ENCODE results near the gene PRMT7.

PRMT7 gene

GRCh38 chr16:68400924-68401460 is 90.2 kb downstream of the PRMT7 start:
- DNase-seq, result no peak
- Histone ChIP-seq H3K4me1 (ENCODE audit: control insufficient read depth in 1 of 2, insufficient read depth in 2 of 2, low read length in 2 of 2) (peaks cover 7 to 9% of the 10 kb centered on the region in 2 experiments), H3K79me2 (ENCODE audit: control insufficient read depth, insufficient read depth, low read length, poor library complexity) (no peaks in the 10 kb centered on the region), H2BK12ac (ENCODE audit: low read length) (no peak overlapping the region), H3K14ac (ENCODE audit: low read length) (no peak overlapping the region), H4K91ac (ENCODE audit: low read depth, low read length) (no peak overlapping the region), H2AFZ (ENCODE audit: insufficient read depth, low read length, poor library complexity) (no peak overlapping the region), H3K9ac (ENCODE audit: low read length) (no peak overlapping the region), H3K27ac (ENCODE audit: low read depth, low read length) (no peak overlapping the region), H2BK120ac (ENCODE audit: insufficient read depth, low read length, poor library complexity) (no peak overlapping the region), H3K4me3 (ENCODE audit: low read depth, low read length) (no peak overlapping the region), H3K18ac (ENCODE audit: low read length) (no peak overlapping the region), H3K9me3 (ENCODE audit: insufficient read depth, low read depth, low read length) (no peaks in the 10 kb centered on the region), H3K27me3 (ENCODE audit: insufficient read depth, low read length) (no peaks in the 10 kb centered on the region), H2AK5ac (ENCODE audit: low read length) (no peak overlapping the region), H4K8ac (ENCODE audit: low read depth, low read length) (no peak overlapping the region), H3K4ac (ENCODE audit: low read depth, low read length) (no peak overlapping the region), H2BK5ac (ENCODE audit: low read depth, low read length, poor library complexity) (no peak overlapping the region), H3K4me2 (ENCODE audit: low read length) (no peak overlapping the region), H3K23ac (ENCODE audit: low read length) (no peak overlapping the region), H3K79me1 (ENCODE audit: low read length) (no peaks in the 10 kb centered on the region), H3K36me3 (ENCODE audit: control insufficient read depth in 1 of 2, insufficient read depth in 2 of 2, low read length in 2 of 2) (no peaks in the 10 kb centered on the region), H4K12ac (ENCODE audit: low read depth, low read length) (no peak overlapping the region)
- 80% methylated on average over 1 of the region's 5 CpGs for WGBS (ENCODE audit: extremely low coverage, insufficient coverage, insufficient read length)

DNA sequence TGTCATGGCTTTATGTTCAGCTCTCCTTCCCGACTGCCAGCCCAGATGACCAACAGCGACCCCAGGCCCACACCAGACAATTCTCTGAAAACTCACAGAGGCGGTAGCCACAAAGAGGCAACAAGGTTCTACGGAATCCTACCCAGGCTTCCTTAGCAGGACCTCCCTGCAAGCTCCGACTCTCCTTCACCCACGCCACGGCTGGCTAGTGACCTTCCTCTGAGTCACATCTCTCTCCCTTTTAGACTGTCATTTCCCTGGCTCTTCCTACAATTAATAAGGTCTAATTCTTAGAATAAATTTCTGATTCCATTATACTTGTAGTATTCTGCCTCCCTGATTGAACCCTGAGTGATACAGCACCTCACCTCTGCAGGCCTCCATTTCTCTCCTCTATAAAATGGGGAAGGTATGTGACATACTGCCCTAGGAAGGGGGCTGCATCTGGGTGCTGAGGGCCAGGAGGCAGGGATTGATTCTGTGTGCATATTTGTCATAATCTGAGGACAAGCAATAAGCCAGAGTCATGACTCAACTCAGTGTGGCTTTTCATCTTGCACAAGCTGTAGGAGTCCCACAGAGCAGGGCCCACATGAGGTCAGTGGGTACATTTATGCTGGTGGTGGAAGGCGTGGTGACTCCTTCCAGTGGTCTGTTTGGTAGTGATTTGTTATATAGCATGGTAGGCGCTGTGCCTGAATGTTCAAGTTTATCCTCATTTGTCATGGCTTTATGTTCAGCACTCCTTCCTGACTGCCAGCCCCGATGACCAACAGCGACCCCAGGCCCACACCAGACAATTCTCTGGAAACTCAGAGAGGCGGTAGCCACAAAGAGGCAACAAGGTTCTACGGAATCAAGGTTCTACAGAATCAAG is 91.3 kb downstream of the PRMT7 start:
- no peak overlapping the region for H3K4me3 ChIP-seq (ENCODE audit: low read depth, low read length)
- H3K79me2 ChIP-seq (ENCODE audit: control insufficient read depth, insufficient read depth, low read length, poor library complexity), result no peaks in the 10 kb centered on the region
- H4K8ac ChIP-seq (ENCODE audit: low read depth, low read length), result no peak overlapping the region

DNA sequence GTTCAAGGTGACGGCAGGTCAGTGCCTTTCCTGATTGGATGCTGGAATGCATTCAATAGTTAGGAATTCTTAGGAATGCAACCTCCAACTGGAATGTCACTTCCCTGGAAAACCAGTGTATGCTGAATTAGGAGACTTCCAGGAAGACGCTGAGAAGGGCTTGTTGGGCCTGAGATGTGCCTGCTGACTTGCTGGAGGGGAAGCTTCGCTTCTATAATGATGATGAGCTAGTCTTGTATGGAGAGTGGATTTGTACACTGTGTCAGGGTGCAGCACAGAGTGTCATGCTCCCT is 91.9 kb downstream of the PRMT7 start:
- Histone ChIP-seq H4K12ac (ENCODE audit: low read depth, low read length) (no peak overlapping the region), H3K4me2 (ENCODE audit: low read length) (no peak overlapping the region), H3K36me3 (ENCODE audit: control insufficient read depth in 1 of 2, insufficient read depth in 2 of 2, low read length in 2 of 2) (no peaks in the 10 kb centered on the region), H3K4ac (ENCODE audit: low read depth, low read length) (no peak overlapping the region), H3K23ac (ENCODE audit: low read length) (no peak overlapping the region), H4K91ac (ENCODE audit: low read depth, low read length) (no peak overlapping the region), H3K4me1 (ENCODE audit: control insufficient read depth in 1 of 2, insufficient read depth in 2 of 2, low read length in 2 of 2) (peaks cover 9 to 17% of the 10 kb centered on the region in 2 experiments), H3K79me2 (ENCODE audit: control insufficient read depth, insufficient read depth, low read length, poor library complexity) (no peaks in the 10 kb centered on the region), H2BK5ac (ENCODE audit: low read depth, low read length, poor library complexity) (no peak overlapping the region), H2AFZ (ENCODE audit: insufficient read depth, low read length, poor library complexity) (no peak overlapping the region), H2BK120ac (ENCODE audit: insufficient read depth, low read length, poor library complexity) (no peak overlapping the region), H3K27me3 (ENCODE audit: insufficient read depth, low read length) (no peaks in the 10 kb centered on the region), H3K18ac (ENCODE audit: low read length) (no peak overlapping the region), H2BK12ac (ENCODE audit: low read length) (no peak overlapping the region), H3K9me3 (ENCODE audit: insufficient read depth, low read depth, low read length) (no peaks in the 10 kb centered on the region), H2AK5ac (ENCODE audit: low read length) (no peak overlapping the region), H3K79me1 (ENCODE audit: low read length) (no peaks in the 10 kb centered on the region), H3K9ac (ENCODE audit: low read length) (no peak overlapping the region), H4K8ac (ENCODE audit: low read depth, low read length) (no peak overlapping the region), H3K27ac (ENCODE audit: low read depth, low read length) (no peak overlapping the region), H3K4me3 (ENCODE audit: low read depth, low read length) (no peak overlapping the region), H3K14ac (ENCODE audit: low read length) (no peak overlapping the region)
- no peak for DNase-seq
- no CpG with 5 or more reads among the region's 3 CpGs for WGBS (ENCODE audit: extremely low coverage, insufficient coverage, insufficient read length)

More for the DNA sequence above, 91.3 kb downstream of the PRMT7 start:
- H2BK12ac ChIP-seq (ENCODE audit: low read length), result no peak overlapping the region
- H3K4me1 ChIP-seq (ENCODE audit: control insufficient read depth in 1 of 2, insufficient read depth in 2 of 2, low read length in 2 of 2), result peaks cover 9 to 17% of the 10 kb centered on the region in 2 experiments
- whole genome bisulfite sequencing (ENCODE audit: extremely low coverage, insufficient coverage, insufficient read length), result no CpG with 5 or more reads among the region's 13 CpGs
- H2BK120ac ChIP-seq (ENCODE audit: insufficient read depth, low read length, poor library complexity), result no peak overlapping the region
- H3K18ac ChIP-seq (ENCODE audit: low read length), result no peak overlapping the region
- no peak overlapping the region for H3K23ac ChIP-seq (ENCODE audit: low read length)
- no peak overlapping the region for H2AK5ac ChIP-seq (ENCODE audit: low read length)
- peak; percentile 92 for DNase-seq
- no peaks in the 10 kb centered on the region for H3K27me3 ChIP-seq (ENCODE audit: insufficient read depth, low read length)
- no peak overlapping the region for H4K91ac ChIP-seq (ENCODE audit: low read depth, low read length)
- no peak overlapping the region for H3K9ac ChIP-seq (ENCODE audit: low read length)
- no peak overlapping the region for H3K4ac ChIP-seq (ENCODE audit: low read depth, low read length)
- H3K14ac ChIP-seq (ENCODE audit: low read length), result no peak overlapping the region
- H3K36me3 ChIP-seq (ENCODE audit: control insufficient read depth in 1 of 2, insufficient read depth in 2 of 2, low read length in 2 of 2), result no peaks in the 10 kb centered on the region
- no peak overlapping the region for H3K27ac ChIP-seq (ENCODE audit: low read depth, low read length)
- no peaks in the 10 kb centered on the region for H3K79me1 ChIP-seq (ENCODE audit: low read length)
- no peak overlapping the region for H2AFZ ChIP-seq (ENCODE audit: insufficient read depth, low read length, poor library complexity)
- H3K9me3 ChIP-seq (ENCODE audit: insufficient read depth, low read depth, low read length), result no peaks in the 10 kb centered on the region
- no peak overlapping the region for H4K12ac ChIP-seq (ENCODE audit: low read depth, low read length)
- no peak overlapping the region for H3K4me2 ChIP-seq (ENCODE audit: low read length)
- no peak overlapping the region for H2BK5ac ChIP-seq (ENCODE audit: low read depth, low read length, poor library complexity)

- Histone ChIP-seq H3K9ac (ENCODE audit: low read length) (no peak overlapping the region), H2BK120ac (ENCODE audit: insufficient read depth, low read length, poor library complexity) (no peak overlapping the region), H3K4me2 (ENCODE audit: low read length) (no peak overlapping the region), H4K8ac (ENCODE audit: low read depth, low read length) (no peak overlapping the region), H2BK12ac (ENCODE audit: low read length) (no peak overlapping the region), H3K36me3 (ENCODE audit: control insufficient read depth in 1 of 2, insufficient read depth in 2 of 2, low read length in 2 of 2) (no peaks in the 10 kb centered on the region), H3K79me2 (ENCODE audit: control insufficient read depth, insufficient read depth, low read length, poor library complexity) (no peaks in the 10 kb centered on the region), H3K4ac (ENCODE audit: low read depth, low read length) (no peak overlapping the region), H2AK5ac (ENCODE audit: low read length) (no peak overlapping the region), H3K79me1 (ENCODE audit: low read length) (no peaks in the 10 kb centered on the region), H3K9me3 (ENCODE audit: insufficient read depth, low read depth, low read length) (no peaks in the 10 kb centered on the region), H3K4me1 (ENCODE audit: control insufficient read depth in 1 of 2, insufficient read depth in 2 of 2, low read length in 2 of 2) (peaks cover 9 to 17% of the 10 kb centered on the region in 2 experiments), H3K14ac (ENCODE audit: low read length) (no peak overlapping the region), H3K27me3 (ENCODE audit: insufficient read depth, low read length) (no peaks in the 10 kb centered on the region), H4K12ac (ENCODE audit: low read depth, low read length) (no peak overlapping the region), H3K18ac (ENCODE audit: low read length) (no peak overlapping the region), H4K91ac (ENCODE audit: low read depth, low read length) (no peak overlapping the region), H2AFZ (ENCODE audit: insufficient read depth, low read length, poor library complexity) (no peak overlapping the region), H3K27ac (ENCODE audit: low read depth, low read length) (no peak overlapping the region), H2BK5ac (ENCODE audit: low read depth, low read length, poor library complexity) (no peak overlapping the region), H3K4me3 (ENCODE audit: low read depth, low read length) (no peak overlapping the region), H3K23ac (ENCODE audit: low read length) (no peak overlapping the region)
- no CpG with 5 or more reads among the region's 1 CpG for WGBS (ENCODE audit: extremely low coverage, insufficient coverage, insufficient read length)
- no peak for DNase-seq
Measured at GRCh38 chr16:68403177-68403576, 92.4 kb downstream of the PRMT7 start.
